ENCODE results near the gene TXNDC8. TPM values are rescaled to one million over a fixed set of nuclear protein-coding genes. Genes with fewer than 3 reads are reported as not detected.

The TXNDC8 gene
- total RNA-seq, 1 experiment from 2014 or later: not detected

DNA sequence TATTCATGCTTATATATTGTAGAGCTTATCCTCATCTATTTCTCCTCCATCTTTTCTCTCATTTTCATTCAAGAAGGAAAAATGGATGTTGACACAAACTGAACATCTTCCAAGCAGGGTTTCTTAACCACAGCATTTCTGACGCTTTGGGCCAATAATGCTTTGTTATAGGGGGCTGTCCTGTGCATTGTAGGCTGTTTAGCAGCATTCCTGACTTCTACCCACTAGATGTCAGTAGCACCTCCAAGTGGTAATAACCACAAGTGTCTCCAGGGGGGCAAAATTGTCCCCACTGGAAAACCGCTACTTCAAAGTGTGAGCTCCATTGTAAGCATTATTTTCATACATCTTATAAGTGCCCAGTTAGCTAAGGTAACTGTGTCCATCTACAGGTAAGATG is 2.6 kb upstream of the TXNDC8 start (continued):
- TF ChIP-seq FOXP1 (CRISPR knock-in tag; IDR thresholded peaks at IDR 0.05; ENCODE audit: borderline replicate concordance) (no peak), KAT7 (CRISPR knock-in tag; IDR thresholded peaks at IDR 0.05; ENCODE audit: borderline replicate concordance) (no peak), SMAD3 (CRISPR knock-in tag; IDR thresholded peaks at IDR 0.05; ENCODE audit: borderline replicate concordance) (no peak), RELA (CRISPR knock-in tag; IDR thresholded peaks at IDR 0.05; ENCODE audit: borderline replicate concordance) (no peak), CREB1 (CRISPR knock-in tag; IDR thresholded peaks at IDR 0.05) (no peak), JUN (CRISPR knock-in tag; IDR thresholded peaks at IDR 0.05) (no peak)
- TF ChIP-seq, protein P1, sequence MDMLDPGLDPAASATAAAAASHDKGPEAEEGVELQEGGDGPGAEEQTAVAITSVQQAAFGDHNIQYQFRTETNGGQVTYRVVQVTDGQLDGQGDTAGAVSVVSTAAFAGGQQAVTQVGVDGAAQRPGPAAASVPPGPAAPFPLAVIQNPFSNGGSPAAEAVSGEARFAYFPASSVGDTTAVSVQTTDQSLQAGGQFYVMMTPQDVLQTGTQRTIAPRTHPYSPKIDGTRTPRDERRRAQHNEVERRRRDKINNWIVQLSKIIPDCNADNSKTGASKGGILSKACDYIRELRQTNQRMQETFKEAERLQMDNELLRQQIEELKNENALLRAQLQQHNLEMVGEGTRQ (CRISPR knock-in tag; IDR thresholded peaks at IDR 0.05): no peak
- TF ChIP-seq, protein P2, sequence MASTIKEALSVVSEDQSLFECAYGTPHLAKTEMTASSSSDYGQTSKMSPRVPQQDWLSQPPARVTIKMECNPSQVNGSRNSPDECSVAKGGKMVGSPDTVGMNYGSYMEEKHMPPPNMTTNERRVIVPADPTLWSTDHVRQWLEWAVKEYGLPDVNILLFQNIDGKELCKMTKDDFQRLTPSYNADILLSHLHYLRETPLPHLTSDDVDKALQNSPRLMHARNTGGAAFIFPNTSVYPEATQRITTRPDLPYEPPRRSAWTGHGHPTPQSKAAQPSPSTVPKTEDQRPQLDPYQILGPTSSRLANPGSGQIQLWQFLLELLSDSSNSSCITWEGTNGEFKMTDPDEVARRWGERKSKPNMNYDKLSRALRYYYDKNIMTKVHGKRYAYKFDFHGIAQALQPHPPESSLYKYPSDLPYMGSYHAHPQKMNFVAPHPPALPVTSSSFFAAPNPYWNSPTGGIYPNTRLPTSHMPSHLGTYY (CRISPR knock-in tag; IDR thresholded peaks at IDR 0.05): no peak
- TF ChIP-seq, protein P3, sequence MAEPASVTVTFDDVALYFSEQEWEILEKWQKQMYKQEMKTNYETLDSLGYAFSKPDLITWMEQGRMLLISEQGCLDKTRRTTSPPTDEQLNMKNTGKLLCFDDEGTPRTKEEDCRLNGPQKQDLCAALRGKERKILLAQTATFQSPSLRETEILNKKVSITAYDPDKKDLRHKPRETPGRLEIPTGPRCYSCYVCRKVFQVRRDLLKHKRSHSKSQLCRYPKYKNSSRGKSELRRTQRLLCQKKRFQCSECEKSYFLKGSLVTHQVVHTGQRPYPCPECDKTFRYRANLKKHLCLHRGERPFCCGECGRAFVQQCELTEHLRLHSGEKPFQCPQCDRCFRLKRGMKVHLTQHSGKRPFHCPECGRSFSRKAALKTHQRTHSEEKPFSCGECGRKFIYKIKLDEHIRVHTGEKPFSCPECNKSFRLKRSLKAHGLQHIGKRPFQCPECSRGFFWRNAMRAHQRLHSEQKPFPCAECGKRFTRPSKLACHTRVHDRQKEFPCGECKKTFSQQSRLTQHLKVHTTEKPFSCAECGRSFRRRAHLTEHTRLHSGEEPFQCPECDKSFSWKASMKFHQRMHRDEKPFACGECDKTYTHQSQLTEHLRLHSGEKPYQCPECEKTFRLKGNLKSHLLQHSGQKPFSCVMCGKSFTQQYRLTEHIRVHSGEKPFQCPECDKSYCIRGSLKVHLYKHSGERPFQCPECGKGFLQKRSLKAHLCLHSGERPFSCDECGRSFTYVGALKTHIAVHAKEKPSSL (CRISPR knock-in tag; conservative IDR thresholded peaks at IDR 0.05): no peak

DNA sequence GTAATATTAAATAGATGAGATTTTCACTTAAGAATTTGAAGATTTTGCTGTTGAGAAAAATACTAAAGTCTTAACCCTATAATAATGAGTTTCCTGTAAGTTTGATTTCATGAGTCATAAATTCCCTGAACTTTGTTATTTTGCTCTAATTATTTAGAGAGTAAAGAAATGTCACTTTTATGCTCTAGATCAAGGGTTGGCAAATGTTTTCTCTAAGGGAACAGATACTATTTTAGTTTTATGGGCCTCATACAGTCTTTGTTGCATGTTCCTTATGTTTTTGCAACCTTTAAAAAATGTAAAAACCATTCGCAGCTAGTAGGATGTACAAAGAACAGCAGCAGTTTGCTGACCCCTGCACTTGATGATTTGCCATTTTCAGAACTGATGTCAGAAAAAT is 480 bp upstream of the TXNDC8 start:
- Mint-ChIP-seq H3K36me3 (no peaks in the 10 kb centered on the region), H3K27me3 (ENCODE audit: low read depth) (no peaks in the 10 kb centered on the region), H3K27ac (no peak overlapping the region), H3K9me3 (no peaks in the 10 kb centered on the region), H3K4me1 (no peaks in the 10 kb centered on the region), H3K4me3 (no peak overlapping the region)
- POLR2A ChIA-PET: no interaction called here
- DNase-seq (ENCODE audit: low spot score): no peak
- ATAC-seq: no peak
- TF ChIP-seq ZNF138 (CRISPR knock-in tag; conservative IDR thresholded peaks at IDR 0.05) (no peak), ATF1 (CRISPR knock-in tag; IDR thresholded peaks at IDR 0.05) (no peak)
- TF ChIP-seq, protein P4, sequence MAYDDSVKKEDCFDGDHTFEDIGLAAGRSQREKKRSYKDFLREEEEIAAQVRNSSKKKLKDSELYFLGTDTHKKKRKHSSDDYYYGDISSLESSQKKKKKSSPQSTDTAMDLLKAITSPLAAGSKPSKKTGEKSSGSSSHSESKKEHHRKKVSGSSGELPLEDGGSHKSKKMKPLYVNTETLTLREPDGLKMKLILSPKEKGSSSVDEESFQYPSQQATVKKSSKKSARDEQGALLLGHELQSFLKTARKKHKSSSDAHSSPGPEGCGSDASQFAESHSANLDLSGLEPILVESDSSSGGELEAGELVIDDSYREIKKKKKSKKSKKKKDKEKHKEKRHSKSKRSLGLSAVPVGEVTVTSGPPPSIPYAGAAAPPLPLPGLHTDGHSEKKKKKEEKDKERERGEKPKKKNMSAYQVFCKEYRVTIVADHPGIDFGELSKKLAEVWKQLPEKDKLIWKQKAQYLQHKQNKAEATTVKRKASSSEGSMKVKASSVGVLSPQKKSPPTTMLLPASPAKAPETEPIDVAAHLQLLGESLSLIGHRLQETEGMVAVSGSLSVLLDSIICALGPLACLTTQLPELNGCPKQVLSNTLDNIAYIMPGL (CRISPR knock-in tag; IDR thresholded peaks at IDR 0.05): no peak
- CTCF ChIA-PET: interaction anchor here (1.9 kb wide), 1 partner anchor 155 kb away, joined by 4 read pairs; no protein-coding TSS in a partner anchor

DNA sequence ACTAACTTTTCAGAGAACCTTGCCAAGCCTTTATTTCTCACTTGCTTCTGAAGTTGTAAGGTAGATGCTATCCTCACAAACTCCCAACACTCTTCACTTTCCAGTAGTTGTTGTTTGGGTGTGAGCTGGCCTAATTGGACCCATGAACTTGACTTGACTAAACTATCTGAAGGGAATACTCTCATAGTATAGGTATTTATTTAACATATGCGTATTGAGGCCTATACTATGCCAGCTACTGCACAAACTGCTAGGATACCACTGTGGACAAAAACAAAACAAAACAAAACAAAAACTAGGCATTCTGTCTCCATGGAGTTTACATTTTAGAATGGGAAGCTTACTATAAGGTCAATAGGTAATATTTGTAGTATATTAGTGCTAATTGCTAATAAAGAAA is 1.3 kb downstream of the TXNDC8 start:
- ATAC-seq: no peak
- TF ChIP-seq ESRRA (CRISPR knock-in tag; IDR thresholded peaks at IDR 0.05; ENCODE audit: borderline replicate concordance) (no peak), SOX15 (CRISPR knock-in tag; IDR thresholded peaks at IDR 0.05) (no peak), SMAD3 (CRISPR knock-in tag; IDR thresholded peaks at IDR 0.05; ENCODE audit: borderline replicate concordance) (no peak), HMGA2 (CRISPR knock-in tag; IDR thresholded peaks at IDR 0.05) (no peak), CREB1 (CRISPR knock-in tag; IDR thresholded peaks at IDR 0.05) (no peak), GABPB1 (CRISPR knock-in tag; IDR thresholded peaks at IDR 0.05) (no peak), JAZF1 (CRISPR knock-in tag; IDR thresholded peaks at IDR 0.05) (no peak)
- TF ChIP-seq, protein P5, sequence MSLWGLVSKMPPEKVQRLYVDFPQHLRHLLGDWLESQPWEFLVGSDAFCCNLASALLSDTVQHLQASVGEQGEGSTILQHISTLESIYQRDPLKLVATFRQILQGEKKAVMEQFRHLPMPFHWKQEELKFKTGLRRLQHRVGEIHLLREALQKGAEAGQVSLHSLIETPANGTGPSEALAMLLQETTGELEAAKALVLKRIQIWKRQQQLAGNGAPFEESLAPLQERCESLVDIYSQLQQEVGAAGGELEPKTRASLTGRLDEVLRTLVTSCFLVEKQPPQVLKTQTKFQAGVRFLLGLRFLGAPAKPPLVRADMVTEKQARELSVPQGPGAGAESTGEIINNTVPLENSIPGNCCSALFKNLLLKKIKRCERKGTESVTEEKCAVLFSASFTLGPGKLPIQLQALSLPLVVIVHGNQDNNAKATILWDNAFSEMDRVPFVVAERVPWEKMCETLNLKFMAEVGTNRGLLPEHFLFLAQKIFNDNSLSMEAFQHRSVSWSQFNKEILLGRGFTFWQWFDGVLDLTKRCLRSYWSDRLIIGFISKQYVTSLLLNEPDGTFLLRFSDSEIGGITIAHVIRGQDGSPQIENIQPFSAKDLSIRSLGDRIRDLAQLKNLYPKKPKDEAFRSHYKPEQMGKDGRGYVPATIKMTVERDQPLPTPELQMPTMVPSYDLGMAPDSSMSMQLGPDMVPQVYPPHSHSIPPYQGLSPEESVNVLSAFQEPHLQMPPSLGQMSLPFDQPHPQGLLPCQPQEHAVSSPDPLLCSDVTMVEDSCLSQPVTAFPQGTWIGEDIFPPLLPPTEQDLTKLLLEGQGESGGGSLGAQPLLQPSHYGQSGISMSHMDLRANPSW (CRISPR knock-in tag; conservative IDR thresholded peaks at IDR 0.05; ENCODE audit: low read depth): no peak
- TF ChIP-seq, protein P6, sequence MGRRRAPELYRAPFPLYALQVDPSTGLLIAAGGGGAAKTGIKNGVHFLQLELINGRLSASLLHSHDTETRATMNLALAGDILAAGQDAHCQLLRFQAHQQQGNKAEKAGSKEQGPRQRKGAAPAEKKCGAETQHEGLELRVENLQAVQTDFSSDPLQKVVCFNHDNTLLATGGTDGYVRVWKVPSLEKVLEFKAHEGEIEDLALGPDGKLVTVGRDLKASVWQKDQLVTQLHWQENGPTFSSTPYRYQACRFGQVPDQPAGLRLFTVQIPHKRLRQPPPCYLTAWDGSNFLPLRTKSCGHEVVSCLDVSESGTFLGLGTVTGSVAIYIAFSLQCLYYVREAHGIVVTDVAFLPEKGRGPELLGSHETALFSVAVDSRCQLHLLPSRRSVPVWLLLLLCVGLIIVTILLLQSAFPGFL (CRISPR knock-in tag; IDR thresholded peaks at IDR 0.05; ENCODE audit: borderline replicate concordance): no peak
- TF ChIP-seq, protein P7, sequence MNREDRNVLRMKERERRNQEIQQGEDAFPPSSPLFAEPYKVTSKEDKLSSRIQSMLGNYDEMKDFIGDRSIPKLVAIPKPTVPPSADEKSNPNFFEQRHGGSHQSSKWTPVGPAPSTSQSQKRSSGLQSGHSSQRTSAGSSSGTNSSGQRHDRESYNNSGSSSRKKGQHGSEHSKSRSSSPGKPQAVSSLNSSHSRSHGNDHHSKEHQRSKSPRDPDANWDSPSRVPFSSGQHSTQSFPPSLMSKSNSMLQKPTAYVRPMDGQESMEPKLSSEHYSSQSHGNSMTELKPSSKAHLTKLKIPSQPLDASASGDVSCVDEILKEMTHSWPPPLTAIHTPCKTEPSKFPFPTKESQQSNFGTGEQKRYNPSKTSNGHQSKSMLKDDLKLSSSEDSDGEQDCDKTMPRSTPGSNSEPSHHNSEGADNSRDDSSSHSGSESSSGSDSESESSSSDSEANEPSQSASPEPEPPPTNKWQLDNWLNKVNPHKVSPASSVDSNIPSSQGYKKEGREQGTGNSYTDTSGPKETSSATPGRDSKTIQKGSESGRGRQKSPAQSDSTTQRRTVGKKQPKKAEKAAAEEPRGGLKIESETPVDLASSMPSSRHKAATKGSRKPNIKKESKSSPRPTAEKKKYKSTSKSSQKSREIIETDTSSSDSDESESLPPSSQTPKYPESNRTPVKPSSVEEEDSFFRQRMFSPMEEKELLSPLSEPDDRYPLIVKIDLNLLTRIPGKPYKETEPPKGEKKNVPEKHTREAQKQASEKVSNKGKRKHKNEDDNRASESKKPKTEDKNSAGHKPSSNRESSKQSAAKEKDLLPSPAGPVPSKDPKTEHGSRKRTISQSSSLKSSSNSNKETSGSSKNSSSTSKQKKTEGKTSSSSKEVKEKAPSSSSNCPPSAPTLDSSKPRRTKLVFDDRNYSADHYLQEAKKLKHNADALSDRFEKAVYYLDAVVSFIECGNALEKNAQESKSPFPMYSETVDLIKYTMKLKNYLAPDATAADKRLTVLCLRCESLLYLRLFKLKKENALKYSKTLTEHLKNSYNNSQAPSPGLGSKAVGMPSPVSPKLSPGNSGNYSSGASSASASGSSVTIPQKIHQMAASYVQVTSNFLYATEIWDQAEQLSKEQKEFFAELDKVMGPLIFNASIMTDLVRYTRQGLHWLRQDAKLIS (CRISPR knock-in tag; IDR thresholded peaks at IDR 0.05; ENCODE audit: borderline replicate concordance): no peak

More for the DNA sequence above, 1.3 kb downstream of the TXNDC8 start:
- no peak for DNase-seq (ENCODE audit: low spot score)
- Mint-ChIP-seq H3K27ac (no peak overlapping the region), H3K36me3 (no peaks in the 10 kb centered on the region), H3K27me3 (ENCODE audit: low read depth) (no peaks in the 10 kb centered on the region), H3K9me3 (peaks cover 3% of the 10 kb centered on the region), H3K4me3 (no peak overlapping the region), H3K4me1 (no peaks in the 10 kb centered on the region)
- CTCF ChIA-PET: no interaction called here
- POLR2A ChIA-PET: no interaction called here
